Trophoblast cell (in vitro differentiated cells and primary cell): ENCODE measurements around the gene MYL12A.
A peak's percentile ranks its signal among the peaks of the same experiment; 100 is the strongest.

ENCODE experiments used
- DNase-seq, 2 donors: peaks; one replicate each; pipeline ENCODE4 v3.0.0-alpha.2; 2016
- H2AFZ ChIP-seq: 2 replicates; pipeline ENCODE4 v1.6.1; 2013; ENCODE audit warnings: low read length, moderate library complexity, mild to moderate bottlenecking; ENCODE audit not compliant: insufficient read depth, poor library complexity
- H2AK5ac ChIP-seq: 2 replicates; pipeline ENCODE4 v1.6.1; 2013; ENCODE audit warnings: mild to moderate bottlenecking, low read length
- H2BK120ac ChIP-seq: 2 replicates; pipeline ENCODE4 v1.6.1; 2013; ENCODE audit warnings: low read length, mild to moderate bottlenecking, moderate library complexity; ENCODE audit not compliant: insufficient read depth, poor library complexity
- H2BK12ac ChIP-seq: 2 replicates; pipeline ENCODE4 v1.6.1; 2013; ENCODE audit warnings: mild to moderate bottlenecking, low read length, moderate library complexity
- H2BK5ac ChIP-seq: 2 replicates; pipeline ENCODE4 v1.6.1; 2013; ENCODE audit warnings: low read length, low read depth, moderate library complexity, mild to moderate bottlenecking; ENCODE audit not compliant: poor library complexity
- H3K14ac ChIP-seq: 2 replicates; pipeline ENCODE4 v1.6.1; 2013; ENCODE audit warnings: mild to moderate bottlenecking, low read length
- H3K18ac ChIP-seq: 2 replicates; pipeline ENCODE4 v1.6.1; 2013; ENCODE audit warnings: mild to moderate bottlenecking, low read length
- H3K23ac ChIP-seq: 2 replicates; pipeline ENCODE4 v1.6.1; 2013; ENCODE audit warnings: low read length
- H3K27ac ChIP-seq: 2 replicates; pipeline ENCODE4 v1.5.1; 2013; ENCODE audit warnings: low read depth, mild to moderate bottlenecking, inconsistent platforms, low read length, moderate library complexity
- H3K27me3 ChIP-seq: 2 replicates; pipeline ENCODE4 v1.6.1; 2013; ENCODE audit warnings: inconsistent platforms, mild to moderate bottlenecking, low read length, moderate library complexity; ENCODE audit not compliant: insufficient read depth
- H3K36me3 ChIP-seq, 2 experiments: 1 replicate in 1 of 2; 2 replicates in 1 of 2; pipeline ENCODE4 v1.6.1; 2013; ENCODE audit warnings: low read length in 2 of 2, mild to moderate bottlenecking in 2 of 2, moderate library complexity in 1 of 2; ENCODE audit not compliant: insufficient read depth in 2 of 2, control insufficient read depth in 1 of 2
- H3K4ac ChIP-seq: 2 replicates; pipeline ENCODE4 v1.6.1; 2013; ENCODE audit warnings: low read depth, mild to moderate bottlenecking, low read length, moderate library complexity
- H3K4me1 ChIP-seq, 2 experiments: 1 replicate in 1 of 2; 2 replicates in 1 of 2; pipeline ENCODE4 v1.6.1; 2013; ENCODE audit warnings: low read length in 2 of 2, mild to moderate bottlenecking in 2 of 2, moderate library complexity in 1 of 2; ENCODE audit not compliant: insufficient read depth in 2 of 2, control insufficient read depth in 1 of 2
- H3K4me2 ChIP-seq: 2 replicates; pipeline ENCODE4 v1.6.1; 2013; ENCODE audit warnings: inconsistent platforms, mild to moderate bottlenecking, low read length, moderate library complexity
- H3K4me3 ChIP-seq: 2 replicates; pipeline ENCODE4 v1.5.1; 2013; ENCODE audit warnings: mild to moderate bottlenecking, low read depth, low read length, inconsistent platforms
- H3K79me1 ChIP-seq: one replicate; pipeline ENCODE4 v1.6.1; 2013; ENCODE audit warnings: low read length
- H3K79me2 ChIP-seq: 2 replicates; pipeline ENCODE4 v1.6.1; 2013; ENCODE audit warnings: low read length, mild to moderate bottlenecking; ENCODE audit not compliant: control insufficient read depth, insufficient read depth, poor library complexity
- H3K9ac ChIP-seq: 2 replicates; pipeline ENCODE4 v1.6.1; 2013; ENCODE audit warnings: mild to moderate bottlenecking, low read length
- H3K9me3 ChIP-seq: 2 replicates; pipeline ENCODE4 v1.6.1; 2013; ENCODE audit warnings: low read depth, mild to moderate bottlenecking, control low read depth, inconsistent platforms, low read length; ENCODE audit not compliant: insufficient read depth
- H4K12ac ChIP-seq: 2 replicates; pipeline ENCODE4 v1.6.1; 2013; ENCODE audit warnings: low read depth, mild to moderate bottlenecking, low read length, moderate library complexity
- H4K8ac ChIP-seq: 2 replicates; pipeline ENCODE4 v1.6.1; 2013; ENCODE audit warnings: low read depth, mild to moderate bottlenecking, low read length, moderate library complexity
- H4K91ac ChIP-seq: one replicate; pipeline ENCODE4 v1.6.1; 2013; ENCODE audit warnings: low read depth, mild to moderate bottlenecking, low read length, moderate library complexity
- WGBS: extraction: QIAGEN DNeasy Blood & Tissue Kit; methylation state at CpG from one replicate; pipeline ENCODE4 v1.1.7; 2013; ENCODE audit warnings: missing lambda C conversion rate; ENCODE audit not compliant: insufficient read length, insufficient coverage; ENCODE audit errors: extremely low coverage; 5-methylcytosine and 5-hydroxymethylcytosine counted together

Gene MYL12A

DNA sequence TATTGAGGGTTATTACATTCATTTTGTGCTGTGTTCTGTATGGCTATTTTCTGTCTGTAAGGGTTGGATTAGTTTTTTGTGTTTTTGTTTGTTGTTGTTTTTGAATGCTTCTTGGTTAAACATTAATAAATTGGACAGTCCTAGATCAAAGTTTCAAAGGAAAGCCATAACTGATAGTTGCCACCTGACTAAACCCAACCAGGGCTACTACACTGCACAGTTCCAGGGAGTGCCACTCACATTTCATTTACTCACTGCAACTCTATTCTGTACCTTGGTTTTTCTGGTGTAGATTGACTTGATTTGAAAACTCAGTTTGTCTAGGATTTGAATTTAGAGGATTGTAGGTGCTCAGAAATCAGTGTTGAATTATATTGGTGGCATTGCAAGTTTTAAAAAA, 20.7 kb downstream of the MYL12A start:
- H3K4me2 ChIP-seq = no peak overlapping the region
- no peak overlapping the region for H2BK120ac ChIP-seq
- H3K14ac ChIP-seq = no peak overlapping the region
- no peaks in the 10 kb centered on the region for H3K27me3 ChIP-seq
- DNase-seq = no peak
- no peak overlapping the region for H3K4me3 ChIP-seq
- no peak overlapping the region for H3K18ac ChIP-seq
- H3K23ac ChIP-seq = no peak overlapping the region
- H2AK5ac ChIP-seq = no peak overlapping the region
- no peak overlapping the region for H4K8ac ChIP-seq
- H2BK5ac ChIP-seq = no peak overlapping the region
- no peak overlapping the region for H4K12ac ChIP-seq
- H3K79me2 ChIP-seq = peaks cover 21% of the 10 kb centered on the region
- no peak overlapping the region for H4K91ac ChIP-seq
- no peaks in the 10 kb centered on the region for H3K9me3 ChIP-seq
- no peak overlapping the region for H2AFZ ChIP-seq
- no peak overlapping the region for H3K27ac ChIP-seq
- H3K79me1 ChIP-seq = no peaks in the 10 kb centered on the region
- H3K36me3 ChIP-seq = peaks cover 7 to 9% of the 10 kb centered on the region in 2 experiments
- no peak overlapping the region for H3K9ac ChIP-seq
- H2BK12ac ChIP-seq = no peak overlapping the region
- peak overlapping the region; percentile 71 for H3K4ac ChIP-seq
- peaks cover 8 to 24% of the 10 kb centered on the region in 2 experiments for H3K4me1 ChIP-seq

GRCh38 chr18:3269241-3269913, 21.8 kb downstream of the MYL12A start:
- Histone ChIP-seq H3K18ac (no peak overlapping the region), H2BK12ac (no peak overlapping the region), H3K79me1 (no peaks in the 10 kb centered on the region), H3K36me3 (peaks cover 9 to 13% of the 10 kb centered on the region in 2 experiments), H2AK5ac (no peak overlapping the region), H3K4ac (peak overlapping the region; percentile 98), H3K23ac (no peak overlapping the region), H3K79me2 (peaks cover 15% of the 10 kb centered on the region), H3K4me2 (no peak overlapping the region), H3K9ac (no peak overlapping the region), H2AFZ (no peak overlapping the region), H4K91ac (no peak overlapping the region), H3K4me3 (no peak overlapping the region), H4K8ac (no peak overlapping the region), H3K27me3 (no peaks in the 10 kb centered on the region), H3K4me1 (peaks cover 6 to 20% of the 10 kb centered on the region in 2 experiments), H2BK5ac (no peak overlapping the region), H3K14ac (no peak overlapping the region), H2BK120ac (no peak overlapping the region), H3K9me3 (no peaks in the 10 kb centered on the region), H3K27ac (no peak overlapping the region), H4K12ac (no peak overlapping the region)
- no CpG with 5 or more reads among the region's 4 CpGs for WGBS
- peak; percentile 25 to 72 for DNase-seq

DNA sequence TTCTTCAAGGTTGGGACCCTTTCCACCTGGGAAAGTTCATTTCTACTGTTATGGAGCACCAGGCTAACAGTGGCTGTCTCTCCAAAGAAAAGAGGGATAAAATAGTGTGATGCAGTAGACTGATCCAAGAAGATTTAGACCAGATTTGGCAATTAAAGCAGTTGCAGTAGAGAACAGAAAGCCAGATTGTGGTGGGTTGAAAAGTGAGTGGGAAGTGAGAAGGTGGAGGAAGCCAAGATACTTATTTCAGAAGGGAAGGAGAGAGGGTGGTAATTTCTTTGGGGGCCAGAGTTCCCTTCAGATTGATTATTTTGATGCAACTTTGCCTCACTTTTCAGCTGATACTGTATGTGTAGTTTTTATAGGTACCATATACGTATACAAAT, 22.3 kb downstream of the MYL12A start:
- Histone ChIP-seq H3K23ac (no peak overlapping the region), H4K8ac (no peak overlapping the region), H4K91ac (no peak overlapping the region), H2BK12ac (no peak overlapping the region), H3K79me2 (peaks cover 14% of the 10 kb centered on the region), H2AK5ac (no peak overlapping the region), H3K4me3 (no peak overlapping the region), H3K14ac (no peak overlapping the region), H3K18ac (no peak overlapping the region), H3K9ac (no peak overlapping the region), H3K79me1 (no peaks in the 10 kb centered on the region), H3K4me1 (peaks cover 5 to 19% of the 10 kb centered on the region in 2 experiments), H3K4me2 (no peak overlapping the region), H3K4ac (peak overlapping the region; percentile 9), H2BK120ac (no peak overlapping the region), H2BK5ac (no peak overlapping the region), H2AFZ (no peak overlapping the region), H3K9me3 (no peaks in the 10 kb centered on the region), H4K12ac (no peak overlapping the region), H3K36me3 (peaks cover 9 to 17% of the 10 kb centered on the region in 2 experiments), H3K27me3 (no peaks in the 10 kb centered on the region), H3K27ac (no peak overlapping the region)
- WGBS = no CpG with 5 or more reads among the region's 1 CpG
- no peak for DNase-seq

DNA sequence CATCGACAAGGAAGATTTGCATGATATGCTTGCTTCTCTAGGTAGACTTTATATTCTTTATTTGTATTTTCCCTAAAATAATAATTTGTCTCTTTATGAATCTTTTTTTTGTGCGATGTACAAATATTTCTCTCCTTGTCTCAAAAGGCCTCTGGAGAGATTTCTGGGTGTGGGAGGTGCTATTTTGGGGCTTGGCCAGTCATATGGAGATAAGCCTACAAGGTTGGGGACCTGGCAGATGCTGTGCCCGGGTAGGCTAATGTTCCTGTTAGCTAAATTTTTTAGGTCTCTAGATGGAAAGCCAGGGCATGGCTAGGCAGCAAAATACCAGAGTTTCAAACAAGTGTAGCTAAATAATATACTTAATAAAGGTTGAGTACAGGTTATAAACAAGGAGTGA, 25.4 kb downstream of the MYL12A start:
- H3K9ac ChIP-seq = no peak overlapping the region

More for the DNA sequence above, 25.4 kb downstream of the MYL12A start:
- H3K23ac ChIP-seq = no peak overlapping the region
- H2AFZ ChIP-seq = no peak overlapping the region
- peaks cover 6 to 24% of the 10 kb centered on the region in 2 experiments for H3K36me3 ChIP-seq
- no peak overlapping the region for H2AK5ac ChIP-seq
- H3K14ac ChIP-seq = no peak overlapping the region
- peaks cover 0 to 5% of the 10 kb centered on the region in 2 experiments for H3K4me1 ChIP-seq
- H3K18ac ChIP-seq = no peak overlapping the region
- no peak overlapping the region for H3K4me3 ChIP-seq
- H4K12ac ChIP-seq = no peak overlapping the region
- no peak overlapping the region for H4K8ac ChIP-seq
- no peak for DNase-seq
- no peak overlapping the region for H3K27ac ChIP-seq
- H3K27me3 ChIP-seq = no peaks in the 10 kb centered on the region
- H3K4me2 ChIP-seq = no peak overlapping the region
- H2BK120ac ChIP-seq = no peak overlapping the region
- H3K79me2 ChIP-seq = peaks cover 6% of the 10 kb centered on the region
- no peaks in the 10 kb centered on the region for H3K79me1 ChIP-seq
- no peak overlapping the region for H4K91ac ChIP-seq
- H2BK12ac ChIP-seq = no peak overlapping the region
- no peaks in the 10 kb centered on the region for H3K9me3 ChIP-seq
- no peak overlapping the region for H2BK5ac ChIP-seq
- peak overlapping the region; percentile 85 for H3K4ac ChIP-seq
- WGBS = no CpG with 5 or more reads among the region's 3 CpGs
